Mammary epithelial cell (primary cell): ENCODE results near the gene FRMD5.

Source experiments
- CTCF ChIP-seq, 2 donors: IDR thresholded peaks in 1 of 2; conservative IDR thresholded peaks in 1 of 2; 2 replicates each; pipeline ENCODE4 v1.5.1; 2011 to 2012; ENCODE audit warnings: inconsistent platforms in 2 of 2, low read length in 2 of 2, mild to moderate bottlenecking in 2 of 2, control low read depth in 1 of 2, low read depth in 1 of 2; ENCODE audit not compliant: insufficient read depth in 1 of 2; ENCODE audit errors: extremely low read depth in 1 of 2
- EZH2 ChIP-seq: IDR thresholded peaks from 2 replicates; pipeline ENCODE4 v1.6.1; 2012; ENCODE audit warnings: low read length, inconsistent platforms, borderline replicate concordance

DNA sequence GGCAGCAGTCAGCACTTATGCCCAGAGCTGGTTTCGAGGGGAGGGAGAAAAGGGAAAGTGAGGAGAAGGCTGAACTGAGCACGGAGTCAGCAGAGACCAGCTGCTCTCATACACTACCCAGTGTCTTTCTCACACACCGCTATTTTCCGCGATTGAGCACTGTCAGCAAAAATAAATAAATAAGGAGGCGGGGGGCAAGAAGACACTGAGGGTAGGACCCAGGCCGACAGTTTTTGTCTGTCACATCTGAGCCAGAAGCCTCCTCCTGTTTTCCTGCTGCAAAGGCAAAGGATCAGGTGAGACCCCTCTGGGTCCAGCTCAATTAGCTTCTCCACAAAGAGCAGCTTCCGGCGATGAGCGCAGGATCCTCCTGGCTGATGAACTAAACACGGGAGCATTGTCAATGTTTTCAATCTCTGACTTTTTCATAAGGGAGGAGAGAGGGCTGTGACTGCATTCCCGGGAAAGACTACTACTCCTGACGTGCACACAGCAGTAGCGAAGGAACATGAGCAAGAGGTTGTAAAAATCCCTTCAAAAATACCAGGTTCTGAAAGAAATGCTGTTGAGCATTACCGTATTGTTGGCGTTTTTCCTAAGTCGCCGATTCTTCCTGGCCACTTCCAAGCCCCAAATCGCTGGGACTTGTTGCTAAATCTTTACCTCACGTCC, 1.3 kb downstream of the FRMD5 start:
- TF ChIP-seq CTCF (conservative IDR thresholded peaks at IDR 0.05 in 1 of 2, IDR thresholded peaks at IDR 0.05 in 1 of 2; ENCODE audit: extremely low read depth in 1 of 2, insufficient read depth in 1 of 2, low read depth in 1 of 2, low read length in 2 of 2) (no peak), EZH2 (no peak)
